ENCODE results near the gene DUSP8.
"Not testable (repeated sequence)": the region's sequence is repeated elsewhere in the genome, so short reads cannot be mapped to it uniquely, and the experiment has no call there.

- not testable (repeated sequence) for TF ChIP-seq CTCF (IDR thresholded peaks at IDR 0.05); PRDM15 (CRISPR knock-in tag; IDR thresholded peaks at IDR 0.05); ATF2 (CRISPR knock-in tag; IDR thresholded peaks at IDR 0.05; ENCODE audit: borderline replicate concordance, low read depth); TCF7 (CRISPR knock-in tag; IDR thresholded peaks at IDR 0.05; ENCODE audit: low read depth); ETV6 (CRISPR knock-in tag; IDR thresholded peaks at IDR 0.05); ELF4 (CRISPR knock-in tag; IDR thresholded peaks at IDR 0.05; ENCODE audit: low read depth); TEAD4 (CRISPR knock-in tag; IDR thresholded peaks at IDR 0.05); FOXP4 (CRISPR knock-in tag; IDR thresholded peaks at IDR 0.05); ZNF138 (CRISPR knock-in tag; conservative IDR thresholded peaks at IDR 0.05); SMAD3 (CRISPR knock-in tag; IDR thresholded peaks at IDR 0.05; ENCODE audit: borderline replicate concordance)
Measured at GRCh38 chr11:1582909-1583308, 10.8 kb upstream of the DUSP8 start.

All from WTC11 (cell line).